OCI-LY7 (cell line): ENCODE results near the gene TPX2. TPM values are rescaled to one million over a fixed set of nuclear protein-coding genes. Genes with fewer than 3 reads are reported as not detected.

Source experiments
- BruUV-seq: library from RNA; stranded (reverse); fragments of 400-500 nt; replicated peaks from 2 replicates; lab custom pipeline; 2021; lab: Mats Ljungman, UMichigan
- CTCF ChIA-PET: fragments of 300-600 bp; sonication (Branson Sonifier 250); formaldehyde crosslinking; loops from one replicate; lab custom pipeline; 2022; ENCODE audit warnings: antibody characterized with exemption; ENCODE audit not compliant: unreplicated experiment; lab: Charles Lee
- POLR2A ChIA-PET: fragments of 300-600 bp; sonication (Branson Sonifier 250); formaldehyde crosslinking; loops from one replicate; lab custom pipeline; 2022; ENCODE audit warnings: antibody characterized with exemption; lab: Charles Lee
- DNase-seq: peaks from one replicate; pipeline ENCODE4 v3.0.0-alpha.2; 2015; ENCODE audit warnings: low spot score
- H2AFZ ChIP-seq: fragments of 200-600 bp; sonication (generic), shearing (Covaris generic); 2 replicates; pipeline ENCODE4 v1.6.1; 2014; ENCODE audit warnings: mild to moderate bottlenecking, antibody characterized with exemption, low read length, moderate library complexity
- H3K27ac ChIP-seq: fragments of 200-600 bp; sonication (generic); 2 replicates; pipeline ENCODE4 v1.5.1; 2014; ENCODE audit warnings: mixed run types, low read depth, mild to moderate bottlenecking, moderate library complexity, low read length, inconsistent platforms; ENCODE audit not compliant: poor library complexity, severe bottlenecking
- H3K36me3 ChIP-seq: fragments of 200-600 bp; sonication (generic); 2 replicates; pipeline ENCODE4 v1.6.1; 2014; ENCODE audit warnings: mild to moderate bottlenecking, antibody characterized with exemption, low read length, moderate library complexity, mixed read lengths; ENCODE audit not compliant: insufficient read depth
- H3K4me1 ChIP-seq: fragments of 200-600 bp; sonication (generic); 2 replicates; pipeline ENCODE4 v1.5.1; 2014; ENCODE audit warnings: mild to moderate bottlenecking, low read length; ENCODE audit not compliant: insufficient read depth, poor library complexity, severe bottlenecking
- H3K4me2 ChIP-seq: fragments of 200-600 bp; sonication (generic); 2 replicates; pipeline ENCODE4 v1.6.1; 2014; ENCODE audit warnings: mild to moderate bottlenecking, low read length
- H3K4me3 ChIP-seq: fragments of 200-600 bp; sonication (generic); 2 replicates; pipeline ENCODE4 v1.5.1; 2014; ENCODE audit warnings: mild to moderate bottlenecking, low read depth, low read length; ENCODE audit not compliant: poor library complexity, severe bottlenecking
- H3K79me2 ChIP-seq: fragments of 200-600 bp; sonication (generic); 2 replicates; pipeline ENCODE4 v1.6.1; 2016; ENCODE audit warnings: low read depth, mild to moderate bottlenecking, low read length, moderate library complexity, mixed read lengths; ENCODE audit not compliant: insufficient read depth
- H3K9me2 ChIP-seq: fragments of 200-600 bp; sonication (generic); 2 replicates; pipeline ENCODE4 v1.6.1; 2016; ENCODE audit warnings: mild to moderate bottlenecking, low read length, mixed read lengths; ENCODE audit not compliant: insufficient read depth
- H3K9me3 ChIP-seq: fragments of 200-600 bp; sonication (generic); 2 replicates; pipeline ENCODE4 v1.6.1; 2014; ENCODE audit warnings: mild to moderate bottlenecking, mixed run types, low read length, mixed read lengths
- H4K20me1 ChIP-seq: fragments of 200-600 bp; sonication (generic); 2 replicates; pipeline ENCODE4 v1.6.1; 2014; ENCODE audit warnings: mild to moderate bottlenecking, antibody characterized with exemption, low read length, moderate library complexity, mixed read lengths; ENCODE audit not compliant: insufficient read depth
- EZH2phosphoT487 ChIP-seq: fragments of 200-600 bp; sonication (generic); IDR thresholded peaks from 2 replicates; pipeline ENCODE4 v1.6.1; 2018; ENCODE audit warnings: low read depth, borderline replicate concordance, mild to moderate bottlenecking, mixed run types, antibody characterized with exemption, low read length, moderate library complexity, mixed read lengths
- intact Hi-C: fragments of 100-400 bp; cut with micrococcal nuclease; formaldehyde crosslinking; loops from one replicate; pipeline ENCODE4 v1.10.0; 2022; ENCODE audit not compliant: unreplicated experiment
- total RNA-seq, 2 experiments: library from RNA; depleted of rRNA in 1 of 2; stranded (reverse); fragments of >200 nt in 1 of 2; shearing (Covaris generic) in 1 of 2; gene quantifications; 2 replicates each; pipeline ENCODE4 v1.2.3, GENCODE V29; 2014 to 2022
- TF ChIP-seq, protein P1 (sequence below): fragments of 200-600 bp; sonication (generic); conservative IDR thresholded peaks from 2 replicates; pipeline ENCODE4 v1.5.1; 2014; ENCODE audit warnings: mild to moderate bottlenecking, antibody characterized with exemption, low read length, moderate library complexity, mixed read lengths

Gene TPX2
- total RNA-seq, 2 experiments from 2014 or later: 121 to 173 TPM

DNA sequence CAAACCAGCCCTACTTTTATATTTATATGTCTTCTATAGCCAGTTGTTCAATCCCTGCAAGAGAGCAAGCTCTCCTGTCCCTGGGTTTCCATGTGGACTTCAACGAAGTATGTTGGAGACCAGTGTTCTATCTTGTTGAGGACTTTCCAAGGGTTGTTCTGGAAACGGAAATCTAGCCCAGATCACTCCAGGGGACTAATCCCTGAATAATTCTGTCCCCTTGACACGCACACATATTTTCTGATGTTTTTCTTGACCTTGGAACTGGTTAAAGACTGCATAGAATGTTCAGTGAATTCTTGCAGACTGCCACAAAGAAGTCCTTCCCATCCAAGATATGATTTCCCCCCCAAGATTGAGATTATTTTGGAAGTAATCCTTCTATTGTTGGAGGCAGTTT, 70.6 kb downstream of the TPX2 start:
- no peaks in the 10 kb centered on the region for H3K9me3 ChIP-seq
- no peak overlapping the region for H3K4me3 ChIP-seq
- intact Hi-C loops: no loop called here
- H3K4me1 ChIP-seq: no peaks in the 10 kb centered on the region
- peaks cover 35% of the 10 kb centered on the region for H3K36me3 ChIP-seq
- DNase-seq: no peak
- ChIA-PET POLR2A (interaction anchor here (1.1 to 1.4 kb wide), 2 partner anchors 27 to 45 kb away, joined by 4 read pairs; no protein-coding TSS in a partner anchor), CTCF (no interaction called here)
- no peak overlapping the region for H3K27ac ChIP-seq
- no TSS peak for BruUV-seq
- no peaks in the 10 kb centered on the region for H4K20me1 ChIP-seq
- TF ChIP-seq, protein P1, sequence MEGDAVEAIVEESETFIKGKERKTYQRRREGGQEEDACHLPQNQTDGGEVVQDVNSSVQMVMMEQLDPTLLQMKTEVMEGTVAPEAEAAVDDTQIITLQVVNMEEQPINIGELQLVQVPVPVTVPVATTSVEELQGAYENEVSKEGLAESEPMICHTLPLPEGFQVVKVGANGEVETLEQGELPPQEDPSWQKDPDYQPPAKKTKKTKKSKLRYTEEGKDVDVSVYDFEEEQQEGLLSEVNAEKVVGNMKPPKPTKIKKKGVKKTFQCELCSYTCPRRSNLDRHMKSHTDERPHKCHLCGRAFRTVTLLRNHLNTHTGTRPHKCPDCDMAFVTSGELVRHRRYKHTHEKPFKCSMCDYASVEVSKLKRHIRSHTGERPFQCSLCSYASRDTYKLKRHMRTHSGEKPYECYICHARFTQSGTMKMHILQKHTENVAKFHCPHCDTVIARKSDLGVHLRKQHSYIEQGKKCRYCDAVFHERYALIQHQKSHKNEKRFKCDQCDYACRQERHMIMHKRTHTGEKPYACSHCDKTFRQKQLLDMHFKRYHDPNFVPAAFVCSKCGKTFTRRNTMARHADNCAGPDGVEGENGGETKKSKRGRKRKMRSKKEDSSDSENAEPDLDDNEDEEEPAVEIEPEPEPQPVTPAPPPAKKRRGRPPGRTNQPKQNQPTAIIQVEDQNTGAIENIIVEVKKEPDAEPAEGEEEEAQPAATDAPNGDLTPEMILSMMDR: no peak
- TF ChIP-seq EZH2phosphoT487: no peak
- no peak overlapping the region for H3K4me2 ChIP-seq
- no peaks in the 10 kb centered on the region for H3K9me2 ChIP-seq
- no peak overlapping the region for H2AFZ ChIP-seq
- no peaks in the 10 kb centered on the region for H3K79me2 ChIP-seq

DNA sequence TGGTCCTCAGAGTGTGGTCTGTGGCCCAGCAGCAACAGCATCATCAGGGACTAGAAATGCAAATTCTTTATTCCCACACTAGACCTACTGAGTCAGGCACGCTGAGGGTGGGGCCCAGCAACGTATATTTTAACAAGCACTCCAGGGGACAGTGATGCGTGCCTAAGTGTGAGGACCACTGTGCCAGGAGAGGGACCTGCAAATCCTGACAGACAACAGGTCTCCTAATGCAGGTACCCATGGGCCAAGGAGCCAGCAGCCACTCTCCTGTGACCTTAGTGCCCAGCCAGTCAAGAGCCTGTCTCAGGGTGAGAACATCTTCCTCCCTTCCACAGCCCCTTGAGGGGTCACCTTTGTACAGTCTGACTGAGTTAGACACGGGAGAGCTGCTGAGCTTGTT, 72.1 kb downstream of the TPX2 start:
- TF ChIP-seq, protein P1: no peak
- no peak for TF ChIP-seq EZH2phosphoT487
- Histone ChIP-seq H3K36me3 (peaks cover 21% of the 10 kb centered on the region), H3K27ac (no peak overlapping the region), H3K4me1 (no peaks in the 10 kb centered on the region), H3K9me3 (no peaks in the 10 kb centered on the region), H3K4me3 (no peak overlapping the region), H3K4me2 (no peak overlapping the region), H3K9me2 (no peaks in the 10 kb centered on the region), H2AFZ (no peak overlapping the region), H3K79me2 (no peaks in the 10 kb centered on the region), H4K20me1 (no peaks in the 10 kb centered on the region)
- ChIA-PET POLR2A (interaction anchor here (0.5 to 0.6 kb wide), 3 partner anchors 23 to 225 kb away, joined by 3 to 4 read pairs (median 4); no protein-coding TSS in a partner anchor), CTCF (no interaction called here)
- intact Hi-C loops: no loop called here
- no TSS peak for BruUV-seq
- DNase-seq: no peak
